Transverse colon (tissue), 4 donors: ENCODE measurements around the gene ACTL9. TPM values are rescaled to one million over a fixed set of nuclear protein-coding genes. Genes with fewer than 3 reads are reported as not detected.

Experiments used
- DNase-seq: peaks from one replicate; pipeline ENCODE4 v3.0.0-alpha.2; 2019
- H3K27ac ChIP-seq, 4 donors: fragments of 200-600 bp; sonication (generic); 2 replicates each; pipeline ENCODE4 v1.5.1; 2016 to 2018; ENCODE audit warnings: inconsistent platforms in 4 of 4
- H3K27me3 ChIP-seq: fragments of 200-600 bp; sonication (generic); 2 replicates; pipeline ENCODE4 v1.5.1; 2017; ENCODE audit warnings: inconsistent platforms
- H3K36me3 ChIP-seq, 4 donors: fragments of 200-600 bp; sonication (generic); 2 replicates each; pipeline ENCODE4 v1.5.1; 2017 to 2019; ENCODE audit warnings: inconsistent platforms in 4 of 4
- H3K4me1 ChIP-seq, 4 donors: fragments of 200-600 bp; sonication (generic); 2 replicates each; pipeline ENCODE4 v1.5.1; 2017 to 2020; ENCODE audit warnings: inconsistent platforms in 4 of 4
- H3K4me3 ChIP-seq, 4 donors: fragments of 200-600 bp; sonication (generic); 1 replicate in 1 of 4; 2 replicates in 3 of 4; pipeline versions ENCODE4 v1.5.1 to v1.6.1; 2017 to 2019; ENCODE audit warnings: inconsistent platforms in 4 of 4
- H3K9me3 ChIP-seq, 2 donors: fragments of 200-600 bp; sonication (generic); 2 replicates each; pipeline ENCODE4 v1.5.1; 2017 to 2019; ENCODE audit warnings: inconsistent platforms in 2 of 2
- POLR2AphosphoS5 ChIP-seq, 3 donors: sonication (generic); formaldehyde crosslinking; IDR thresholded peaks; one replicate each; pipeline ENCODE4 v1.6.1; 2016; ENCODE audit warnings: antibody characterized with exemption in 3 of 3
- WGBS, 2 donors: methylation state at CpG; one replicate each; pipeline ENCODE4 v1.1.5; 2018; ENCODE audit warnings: low coverage in 1 of 2; 5-methylcytosine and 5-hydroxymethylcytosine counted together
- in situ Hi-C, 4 donors: fragments of 200-750 bp; cut with MboI; loops; one replicate each; pipeline versions ENCODE4 v1.15.0 to v1.15.1; 2017; ENCODE audit warnings: low sequenced_read_pairs in 3 of 4, low pct_ligation_motif_present in 1 of 4, low pct_unique_long_range_greater_than_20kb in 1 of 4
- intact Hi-C: fragments of 100-400 bp; cut with DNase I; formaldehyde crosslinking; loops from one replicate; pipeline ENCODE4 v1.15.1; 2023; ENCODE audit warnings: low total_unique reads
- total RNA-seq, 4 donors: library from RNA; depleted of rRNA; stranded (reverse); fragments of >200 nt; gene quantifications; one replicate each; pipeline ENCODE4 v1.1.0, GENCODE V29; 2016

ACTL9 gene
- total RNA-seq, 4 donors from 2014 or later = not detected

- intact Hi-C loops = loop anchor here (10.0 kb wide), 1 partner anchor 73 kb away; the partner anchor contains the start of gene MYO1F
- 45 to 61% methylated on average over 5 to 6 of the region's 6 CpGs for WGBS, 2 donors
- Histone ChIP-seq H3K4me1 (no peaks in the 10 kb centered on the region), H3K27ac (no peak overlapping the region), H3K4me3 (no peak overlapping the region), H3K9me3 (no peaks in the 10 kb centered on the region), H3K27me3 (peaks cover 7% of the 10 kb centered on the region), H3K36me3 (no peaks in the 10 kb centered on the region)
- DNase-seq = no peak
- TF ChIP-seq POLR2AphosphoS5 (IDR thresholded peaks at IDR 0.05) = no peak
- in situ Hi-C loops = no loop called here
These were observed 50.4 kb downstream of the ACTL9 start for GRCh38 chr19:8648240-8648639.

Other genes starting within 250 kb of the ACTL9 start
- gene PRAM1, start 196.2 kb downstream of the ACTL9 start, total RNA-seq = 1 to 10 TPM in 1 of 4 donors, under 1 TPM in 1, not detected in 2; 0.95 to 6.4 TPM
- 10 to 100 TPM in 3 of 4 donors, 1 to 10 TPM in 1; 7.8 to 13.8 (median 11.0) TPM for gene ZNF414, start 184.6 kb downstream of the ACTL9 start, total RNA-seq
- 10 to 100 TPM in 2 of 4 donors, 1 to 10 TPM in 2; 6.6 to 70.7 (median 10.9) TPM for gene MYO1F, start 121.4 kb downstream of the ACTL9 start, total RNA-seq
- gene ADAMTS10, start 88.1 kb downstream of the ACTL9 start, total RNA-seq = 10 to 100 TPM in 3 of 4 donors, 1 to 10 TPM in 1; 5.2 to 62.8 (median 20.7) TPM
- gene NFILZ, start 68.2 kb downstream of the ACTL9 start, total RNA-seq = not detected
- gene OR2Z1, start 22.8 kb upstream of the ACTL9 start, total RNA-seq = not detected
- 10 to 100 TPM; 17.2 to 77.6 (median 28.1) TPM for gene ZNF558, start 133.5 kb upstream of the ACTL9 start, total RNA-seq
- gene MBD3L1, start 133.6 kb upstream of the ACTL9 start, total RNA-seq = not detected